Measurements from ENCODE around the gene BBS5.

BBS5 gene

GRCh38 chr2:169546756-169547155 lies 67.5 kb downstream of the BBS5 start:
- no peak for DNase-seq (ENCODE audit: low read depth)
